A549 (cell line): Measurements from ENCODE around the gene EPS15. TPM values are rescaled to one million over a fixed set of nuclear protein-coding genes. Genes with fewer than 3 reads are reported as not detected.

Experiments
- ATAC-seq, 2 experiments: fragments of 200-7000 bp in 1 of 2; fragments of >200 bp in 1 of 2; cut with Nextera tagmentation in 1 of 2; cut with Tn5 transposase in 1 of 2; 3 replicates each; pipeline versions ENCODE4 v1.8.0 to v1.9.1; 2018 to 2020; ENCODE audit warnings: mild to moderate bottlenecking in 1 of 2, moderate library complexity in 1 of 2
- CTCF ChIA-PET: fragments of 300-600 bp; sonication (Branson Sonifier 250); formaldehyde crosslinking; extraction: SDS; loops from one replicate; lab custom pipeline; 2021; ENCODE audit warnings: antibody characterized with exemption, inconsistent platforms; lab: Yijun Ruan, JAX
- POLR2A ChIA-PET: fragments of 350-600 bp; formaldehyde crosslinking; extraction: SDS; loops from one replicate; lab custom pipeline; 2021; ENCODE audit warnings: antibody characterized with exemption, inconsistent platforms; lab: Yijun Ruan, JAX
- DNase-seq, 2 experiments: peaks; one replicate each; pipeline versions ENCODE4 v3.0.0 to v3.0.0-alpha.2; 2011 to 2016; ENCODE audit warnings: low read depth in 1 of 2, low spot score in 1 of 2
- FAIRE-seq: peaks from 2 replicates; lab custom pipeline; 2011; peaks lifted over from hg19 to GRCh38; lab: Jason Lieb, UNC
- H3K27ac ChIP-seq, 2 experiments: fragments of >200 bp; sonication (Bioruptor Twin); formaldehyde crosslinking; 3 replicates each; pipeline ENCODE4 v1.5.1; 2016 to 2017
- H3K4me1 ChIP-seq: fragments of >200 bp; sonication (Bioruptor Twin); formaldehyde crosslinking; 3 replicates; pipeline ENCODE4 v1.6.1; 2016
- H3K4me2 ChIP-seq: fragments of >200 bp; sonication (Bioruptor Twin); formaldehyde crosslinking; 3 replicates; pipeline ENCODE4 v1.6.1; 2016
- H3K4me3 ChIP-seq: fragments of >200 bp; sonication (Bioruptor Twin); formaldehyde crosslinking; 3 replicates; pipeline ENCODE4 v1.5.1; 2016
- H3K9me3 ChIP-seq: fragments of >200 bp; sonication (Bioruptor Twin); formaldehyde crosslinking; 3 replicates; pipeline ENCODE4 v1.6.1; 2016
- CBX2 ChIP-seq: fragments of 200-600 bp; sonication (generic); IDR thresholded peaks from 2 replicates; pipeline ENCODE4 v1.6.1; 2016; ENCODE audit warnings: low read depth, mild to moderate bottlenecking, borderline replicate concordance
- CBX8 ChIP-seq: fragments of 200-600 bp; sonication (generic); IDR thresholded peaks from 2 replicates; pipeline ENCODE4 v1.6.1; 2016
- CEBPB ChIP-seq, 2 experiments: fragments of >200 bp in 1 of 2; sonication (Bioruptor Twin) in 1 of 2; formaldehyde crosslinking in 1 of 2; IDR thresholded peaks; 2 replicates each; pipeline ENCODE4 v1.6.1; 2012 to 2016
- FOSB ChIP-seq: fragments of 250-450 bp; sonication (Bioruptor Pico); IDR thresholded peaks from 2 replicates; pipeline ENCODE4 v1.5.0; 2020; ENCODE audit warnings: mild to moderate bottlenecking, moderate library complexity
- FOSL2 ChIP-seq, 2 experiments: fragments of 450-650 bp in 1 of 2; fragments of >200 bp in 1 of 2; sonication (Bioruptor Twin) in 1 of 2; formaldehyde crosslinking; IDR thresholded peaks; 2 replicates each; pipeline versions ENCODE4 v1.5.0 to v1.6.1; 2016 to 2020; ENCODE audit warnings: mild to moderate bottlenecking in 1 of 2, moderate library complexity in 1 of 2
- FOXS1 ChIP-seq: fragments of 250-450 bp; sonication (Bioruptor Pico); IDR thresholded peaks from 2 replicates; pipeline ENCODE4 v1.5.0; 2020; ENCODE audit warnings: mild to moderate bottlenecking, moderate library complexity
- GATA3 ChIP-seq: IDR thresholded peaks from 2 replicates; pipeline ENCODE4 v1.6.1; 2012; ENCODE audit warnings: borderline replicate concordance
- HES2 ChIP-seq: fragments of >200 bp; sonication (Bioruptor Twin); formaldehyde crosslinking; IDR thresholded peaks from 2 replicates; pipeline ENCODE4 v1.6.1; 2016
- HMGXB4 ChIP-seq: fragments of 250-450 bp; sonication (Bioruptor Pico); IDR thresholded peaks from 2 replicates; pipeline ENCODE4 v1.5.0; 2021; ENCODE audit warnings: mild to moderate bottlenecking, moderate library complexity, borderline replicate concordance
- MAFK ChIP-seq: fragments of 450-650 bp; IDR thresholded peaks from 2 replicates; pipeline ENCODE4 v1.6.1; 2014; ENCODE audit not compliant: partially characterized antibody
- MYC ChIP-seq: IDR thresholded peaks from 2 replicates; pipeline ENCODE4 v1.6.1; 2012; ENCODE audit warnings: mild to moderate bottlenecking, inconsistent platforms, low read length, improper control_type of control experiment, borderline replicate concordance
- NFE2L2 ChIP-seq: fragments of 150-350 bp; conservative IDR thresholded peaks from 2 replicates; pipeline ENCODE4 v1.6.1; 2014; ENCODE audit warnings: low read length
- PHF8 ChIP-seq: fragments of 200-600 bp; sonication (generic); IDR thresholded peaks from 2 replicates; pipeline ENCODE4 v1.6.1; 2016; ENCODE audit warnings: low read depth, mild to moderate bottlenecking, antibody characterized with exemption, moderate library complexity, borderline replicate concordance
- POLR2AphosphoS2 ChIP-seq: conservative IDR thresholded peaks from 2 replicates; pipeline ENCODE4 v1.6.1; 2012; ENCODE audit warnings: low read length, improper control_type of control experiment, inconsistent platforms
- RARB ChIP-seq: fragments of 250-450 bp; sonication (Bioruptor Pico); IDR thresholded peaks from 2 replicates; pipeline ENCODE4 v1.8.0; 2021; ENCODE audit warnings: mild to moderate bottlenecking, moderate library complexity
- RCOR1 ChIP-seq: fragments of 150-350 bp; IDR thresholded peaks from 2 replicates; pipeline ENCODE4 v1.6.1; 2014; ENCODE audit warnings: antibody characterized with exemption, low read length, low read depth
- SREBF2 ChIP-seq: fragments of 450-650 bp; IDR thresholded peaks from 2 replicates; pipeline ENCODE4 v1.6.1; 2014; ENCODE audit warnings: mild to moderate bottlenecking, moderate library complexity
- TFCP2L1 ChIP-seq: fragments of 250-450 bp; sonication (Bioruptor Pico); IDR thresholded peaks from 2 replicates; pipeline ENCODE4 v1.5.0; 2021; ENCODE audit warnings: mild to moderate bottlenecking
- ZFP36 ChIP-seq: fragments of 450-650 bp; IDR thresholded peaks from 2 replicates; pipeline ENCODE4 v1.6.1; 2014; ENCODE audit warnings: borderline replicate concordance; ENCODE audit not compliant: partially characterized antibody
- WGBS: methylation state at CpG from one replicate; pipeline ENCODE4 v1.1.6; 2017; ENCODE audit errors: missing lambda C conversion rate; 5-methylcytosine and 5-hydroxymethylcytosine counted together
- polyA plus RNA-seq, 4 experiments: library from polyadenylated mRNA; depleted of rRNA in 3 of 4; stranded (reverse); fragments of >200 nt; fragmentation: RNase III in 1 of 4; extraction: RNeasy Plus Mini Kit Qiagen cat#74134 plus additional on column Dnase treatment in 1 of 4; gene quantifications; 2 replicates in 3 of 4; 3 replicates in 1 of 4; pipeline ENCODE4 v1.2.3, GENCODE V29; 2011 to 2017
- TF ChIP-seq, protein P1 (sequence below): IDR thresholded peaks from 2 replicates; pipeline ENCODE4 v1.6.1; 2012

The EPS15 gene
- polyA plus RNA-seq, 2 of the 4 experiments (the other 2 are of a cell fraction): 10.9 to 35.4 TPM

- Histone ChIP-seq H3K4me3 (no peak overlapping the region), H3K4me1 (no peaks in the 10 kb centered on the region), H3K4me2 (no peak overlapping the region), H3K9me3 (no peaks in the 10 kb centered on the region), H3K27ac (no peak overlapping the region)
- no peak for DNase-seq
- TF ChIP-seq MYC (no peak), HMGXB4 (CRISPR knock-in tag) (no peak), CEBPB (IDR thresholded peaks at IDR 0.05) (no peak), CBX8 (no peak), RCOR1 (no peak), FOXS1 (CRISPR knock-in tag) (no peak)
- ChIA-PET CTCF (no interaction called here), POLR2A (no interaction called here)
- ATAC-seq: no peak
- no peak for FAIRE-seq
- 93% methylated on average over 2 of the region's 2 CpGs for WGBS
Measured at GRCh38 chr1:51551081-51551480, 32.0 kb upstream of the EPS15 start.

GRCh38 chr1:51549901-51550300, 30.8 kb upstream of the EPS15 start:
- Histone ChIP-seq H3K4me1 (no peaks in the 10 kb centered on the region), H3K27ac (no peak overlapping the region), H3K4me3 (no peak overlapping the region), H3K9me3 (no peaks in the 10 kb centered on the region), H3K4me2 (no peak overlapping the region)
- no peak for FAIRE-seq
- TF ChIP-seq, protein P1, sequence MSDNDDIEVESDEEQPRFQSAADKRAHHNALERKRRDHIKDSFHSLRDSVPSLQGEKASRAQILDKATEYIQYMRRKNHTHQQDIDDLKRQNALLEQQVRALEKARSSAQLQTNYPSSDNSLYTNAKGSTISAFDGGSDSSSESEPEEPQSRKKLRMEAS: no peak
- ChIA-PET POLR2A (no interaction called here), CTCF (interaction anchor here (0.6 to 1.8 kb wide), 4 partner anchors 15 to 219 kb away, joined by 3 to 4 read pairs (median 4); no protein-coding TSS in a partner anchor)
- DNase-seq: no peak
- 73% methylated on average over 3 of the region's 3 CpGs for WGBS
- no peak for ATAC-seq

- Histone ChIP-seq H3K4me2 (no peak overlapping the region), H3K4me1 (no peaks in the 10 kb centered on the region), H3K9me3 (no peaks in the 10 kb centered on the region), H3K4me3 (no peak overlapping the region), H3K27ac (no peak overlapping the region)
- FAIRE-seq: no peak
- ChIA-PET CTCF (interaction anchor here (1.4 to 1.8 kb wide), 2 partner anchors 14 to 15 kb away, joined by 4 read pairs; no protein-coding TSS in a partner anchor), POLR2A (no interaction called here)
- 71% methylated on average over 3 of the region's 3 CpGs for WGBS
- TF ChIP-seq NFE2L2: no peak
- TF ChIP-seq POLR2AphosphoS2: no peak
- TF ChIP-seq FOSB: no peak
- no peak for TF ChIP-seq HES2
- no peak for TF ChIP-seq RARB (CRISPR knock-in tag)
- ATAC-seq: no peak
- no peak for DNase-seq
Measured at GRCh38 chr1:51549016-51549619, 30.1 kb upstream of the EPS15 start.

DNA sequence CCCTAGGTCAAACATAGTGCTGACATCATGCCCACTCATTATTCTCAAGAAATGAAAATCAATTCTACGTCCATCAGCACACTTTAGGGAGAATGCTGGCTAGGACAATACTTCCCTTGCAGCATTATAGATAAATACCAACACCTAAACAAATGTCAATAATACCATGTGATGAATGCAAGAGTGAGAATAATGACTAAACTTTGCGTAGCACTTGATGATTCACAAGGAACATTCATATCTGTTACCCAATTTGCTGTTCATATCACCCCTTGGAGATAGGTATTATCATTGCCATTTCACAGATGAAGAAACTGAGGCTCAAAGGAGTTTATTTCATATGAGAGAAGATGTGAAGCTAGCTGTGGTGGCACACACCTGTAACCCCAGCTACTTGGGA, 24.8 kb upstream of the EPS15 start:
- H3K4me1 ChIP-seq: no peaks in the 10 kb centered on the region
- no peak for DNase-seq
- CTCF ChIA-PET: interaction anchor here (0.6 to 1.3 kb wide), 2 partner anchors 9 to 12 kb away, joined by 3 to 5 read pairs; no protein-coding TSS in a partner anchor
- POLR2A ChIA-PET: no interaction called here
- WGBS: 74% methylated on average over 2 of the region's 2 CpGs
- no peak for ATAC-seq
- no peak overlapping the region for H3K27ac ChIP-seq
- H3K4me3 ChIP-seq: no peak overlapping the region
- no peak overlapping the region for H3K4me2 ChIP-seq
- FAIRE-seq: no peak
- no peaks in the 10 kb centered on the region for H3K9me3 ChIP-seq
- TF ChIP-seq NFE2L2 (no peak), CBX2 (no peak), PHF8 (no peak), ZFP36 (no peak), TFCP2L1 (CRISPR knock-in tag) (no peak), FOSL2 (IDR thresholded peaks at IDR 0.05) (no peak), FOSL2 (CRISPR knock-in tag; IDR thresholded peaks at IDR 0.05) (no peak), MAFK (no peak), GATA3 (no peak), SREBF2 (no peak)
